SK-N-SH (cell line): Measurements from ENCODE around the gene RICTOR.

Source experiments
- CTCF ChIP-seq: fragments of 200-600 bp; sonication (generic); IDR thresholded peaks from 2 replicates; pipeline ENCODE4 v1.6.1; 2017; ENCODE audit warnings: antibody characterized with exemption, mild to moderate bottlenecking, moderate library complexity
- EP300 ChIP-seq, 2 experiments: IDR thresholded peaks; 2 replicates each; pipeline versions ENCODE4 v1.4.0 to v1.6.1; 2012; ENCODE audit warnings: borderline replicate concordance in 1 of 2, low read depth in 1 of 2, low read length in 1 of 2
- MAX ChIP-seq: IDR thresholded peaks from 2 replicates; pipeline ENCODE4 v1.4.0; 2012; ENCODE audit warnings: low read depth
- MXI1 ChIP-seq: IDR thresholded peaks from 2 replicates; pipeline ENCODE4 v1.6.1; 2012; ENCODE audit warnings: mild to moderate bottlenecking, low read depth, low read length, improper control_type of control experiment
- POLR2AphosphoS5 ChIP-seq: IDR thresholded peaks from 2 replicates; pipeline ENCODE4 v1.6.1; 2012; ENCODE audit warnings: low read depth, low read length
- RAD21 ChIP-seq: IDR thresholded peaks from 2 replicates; pipeline ENCODE4 v1.6.1; 2012; ENCODE audit warnings: mild to moderate bottlenecking, low read length
- RCOR1 ChIP-seq: fragments of 150-350 bp; IDR thresholded peaks from 2 replicates; pipeline ENCODE4 v1.6.1; 2017; ENCODE audit warnings: antibody characterized with exemption, low read length
- REST ChIP-seq: IDR thresholded peaks from 2 replicates; pipeline ENCODE4 v1.6.1; 2012; ENCODE audit warnings: mild to moderate bottlenecking, low read depth, low read length, moderate library complexity
- SIN3A ChIP-seq: IDR thresholded peaks from 2 replicates; pipeline ENCODE4 v1.6.1; 2012; ENCODE audit warnings: low read depth, mild to moderate bottlenecking, low read length, moderate library complexity, borderline replicate concordance
- SMC3 ChIP-seq: IDR thresholded peaks from 2 replicates; pipeline ENCODE4 v1.6.1; 2012; ENCODE audit warnings: low read depth, low read length, improper control_type of control experiment
- USF2 ChIP-seq: fragments of 150-350 bp; IDR thresholded peaks from 2 replicates; pipeline ENCODE4 v1.6.1; 2017; ENCODE audit warnings: antibody characterized with exemption, low read length, low read depth, borderline replicate concordance

GRCh38 chr5:38906503-38906902 lies 167.7 kb downstream of the RICTOR start:
- TF ChIP-seq MAX (no peak), REST (no peak), CTCF (no peak), RCOR1 (no peak), EP300 (IDR thresholded peaks at IDR 0.05; ENCODE audit: borderline replicate concordance in 1 of 2, low read depth in 1 of 2, low read length in 1 of 2) (no peak), RAD21 (no peak), SMC3 (no peak), SIN3A (no peak), USF2 (no peak), POLR2AphosphoS5 (no peak), MXI1 (no peak)
